Measurements from ENCODE around the gene PRG2. TPM values are rescaled to one million over a fixed set of nuclear protein-coding genes. Genes with fewer than 3 reads are reported as not detected.
"Not testable (repeated sequence)": the region's sequence is repeated elsewhere in the genome, so short reads cannot be mapped to it uniquely, and the experiment has no call there.

The PRG2 gene
- polyA plus RNA-seq, 2 donors: 0.45 to 0.60 TPM

GRCh38 chr11:57343825-57344224 is 46.6 kb downstream of the PRG2 start:
- WGBS, 2 donors: 82 to 90% methylated on average over 7 of the region's 7 CpGs
- Histone ChIP-seq H3K4me1 (ENCODE audit: control insufficient read depth in 2 of 2, insufficient read depth in 2 of 2, low read length in 1 of 2) (no peaks in the 10 kb centered on the region), H3K4me3 (ENCODE audit: low read depth in 1 of 2, low read length in 2 of 2) (no peak overlapping the region), H3K27ac (ENCODE audit: low read depth in 2 of 2, low read length in 1 of 2) (no peak overlapping the region), H3K36me3 (ENCODE audit: control insufficient read depth in 2 of 2, insufficient read depth in 2 of 2, low read length in 1 of 2) (no peaks in the 10 kb centered on the region), H3K9me3 (ENCODE audit: control insufficient read depth in 2 of 2, insufficient read depth in 1 of 2, low read depth in 1 of 2, low read length in 1 of 2) (no peaks in the 10 kb centered on the region), H3K27me3 (ENCODE audit: control insufficient read depth in 1 of 2, insufficient read depth in 2 of 2, low read length in 2 of 2) (no peaks in the 10 kb centered on the region)

DNA sequence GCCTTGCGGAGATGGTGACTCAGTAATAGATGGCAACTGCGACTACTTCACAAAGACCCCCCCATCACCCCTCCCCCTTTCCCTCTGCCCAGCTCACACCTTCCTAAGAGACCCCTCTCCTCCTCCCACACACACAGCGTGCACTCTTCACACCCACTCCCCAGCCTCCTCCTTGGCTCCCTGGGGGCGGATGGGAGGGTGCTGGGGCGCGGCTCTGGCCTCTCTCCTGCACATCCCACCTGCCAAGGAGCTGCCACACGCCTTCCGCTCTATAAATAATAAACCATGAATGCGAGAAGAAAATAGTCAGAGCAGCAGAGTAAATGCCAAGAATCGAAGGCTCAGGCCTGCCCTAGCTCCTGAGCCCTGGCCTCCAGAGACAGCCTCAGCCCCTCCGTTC is 47.7 kb downstream of the PRG2 start:
- H3K27ac ChIP-seq (ENCODE audit: low read depth in 2 of 2, low read length in 1 of 2): no peak overlapping the region
- H3K4me1 ChIP-seq (ENCODE audit: control insufficient read depth in 2 of 2, insufficient read depth in 2 of 2, low read length in 1 of 2): no peaks in the 10 kb centered on the region
- WGBS, 2 donors: 62 to 69% methylated on average over 11 of the region's 11 CpGs
- no peaks in the 10 kb centered on the region for H3K9me3 ChIP-seq (ENCODE audit: control insufficient read depth in 2 of 2, insufficient read depth in 1 of 2, low read depth in 1 of 2, low read length in 1 of 2)
- no peaks in the 10 kb centered on the region for H3K36me3 ChIP-seq (ENCODE audit: control insufficient read depth in 2 of 2, insufficient read depth in 2 of 2, low read length in 1 of 2)
- H3K4me3 ChIP-seq (ENCODE audit: low read depth in 1 of 2, low read length in 2 of 2): no peak overlapping the region
- no peaks in the 10 kb centered on the region for H3K27me3 ChIP-seq (ENCODE audit: control insufficient read depth in 1 of 2, insufficient read depth in 2 of 2, low read length in 2 of 2)

GRCh38 chr11:57341250-57341808 is 49.1 kb downstream of the PRG2 start:
- Histone ChIP-seq H3K36me3 (ENCODE audit: control insufficient read depth in 2 of 2, insufficient read depth in 2 of 2, low read length in 1 of 2) (no peaks in the 10 kb centered on the region), H3K4me3 (ENCODE audit: low read depth in 1 of 2, low read length in 2 of 2) (no peak overlapping the region), H3K9me3 (ENCODE audit: control insufficient read depth in 2 of 2, insufficient read depth in 1 of 2, low read depth in 1 of 2, low read length in 1 of 2) (no peaks in the 10 kb centered on the region), H3K27ac (ENCODE audit: low read depth in 2 of 2, low read length in 1 of 2) (no peak overlapping the region), H3K4me1 (ENCODE audit: control insufficient read depth in 2 of 2, insufficient read depth in 2 of 2, low read length in 1 of 2) (no peaks in the 10 kb centered on the region), H3K27me3 (ENCODE audit: control insufficient read depth in 1 of 2, insufficient read depth in 2 of 2, low read length in 2 of 2) (no peaks in the 10 kb centered on the region)
- WGBS, 2 donors: 75 to 77% methylated on average over 6 of the region's 6 CpGs

DNA sequence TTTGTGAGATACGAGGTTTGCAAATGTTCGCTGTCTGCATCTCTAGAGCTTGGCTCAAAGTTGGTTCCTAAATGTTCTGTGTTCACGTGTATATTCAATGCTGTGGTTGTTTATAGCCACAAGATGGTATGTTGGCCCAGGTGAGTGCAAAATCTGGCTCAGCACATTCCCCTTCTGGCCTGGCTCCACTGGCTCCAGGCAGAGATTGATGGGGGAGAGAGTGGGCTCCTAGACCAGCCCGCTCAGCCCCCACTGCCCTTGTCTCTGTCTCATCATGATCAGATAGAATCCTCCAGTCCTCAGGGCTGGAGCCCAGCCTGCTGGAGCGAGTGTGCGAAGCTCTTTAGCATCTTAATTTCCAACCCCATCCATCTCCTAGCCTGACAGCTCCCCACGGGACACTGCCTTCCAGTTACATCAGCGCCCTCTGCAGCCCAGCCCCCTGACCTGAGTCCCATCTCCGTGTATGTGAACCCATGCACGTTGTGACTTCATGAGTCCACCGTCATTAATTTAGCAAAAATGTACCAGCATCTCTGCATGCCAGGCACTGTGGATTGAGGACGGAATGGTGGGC is 50.3 kb downstream of the PRG2 start:
- no peak overlapping the region for H3K4me3 ChIP-seq (ENCODE audit: low read depth in 1 of 2, low read length in 2 of 2)
- H3K9me3 ChIP-seq (ENCODE audit: control insufficient read depth in 2 of 2, insufficient read depth in 1 of 2, low read depth in 1 of 2, low read length in 1 of 2): no peaks in the 10 kb centered on the region
- no peaks in the 10 kb centered on the region for H3K27me3 ChIP-seq (ENCODE audit: control insufficient read depth in 1 of 2, insufficient read depth in 2 of 2, low read length in 2 of 2)
- no peaks in the 10 kb centered on the region for H3K36me3 ChIP-seq (ENCODE audit: control insufficient read depth in 2 of 2, insufficient read depth in 2 of 2, low read length in 1 of 2)
- WGBS, 2 donors: 27 to 31% methylated on average over 12 of the region's 12 CpGs
- no peaks in the 10 kb centered on the region for H3K4me1 ChIP-seq (ENCODE audit: control insufficient read depth in 2 of 2, insufficient read depth in 2 of 2, low read length in 1 of 2)
- H3K27ac ChIP-seq (ENCODE audit: low read depth in 2 of 2, low read length in 1 of 2): no peak overlapping the region

DNA sequence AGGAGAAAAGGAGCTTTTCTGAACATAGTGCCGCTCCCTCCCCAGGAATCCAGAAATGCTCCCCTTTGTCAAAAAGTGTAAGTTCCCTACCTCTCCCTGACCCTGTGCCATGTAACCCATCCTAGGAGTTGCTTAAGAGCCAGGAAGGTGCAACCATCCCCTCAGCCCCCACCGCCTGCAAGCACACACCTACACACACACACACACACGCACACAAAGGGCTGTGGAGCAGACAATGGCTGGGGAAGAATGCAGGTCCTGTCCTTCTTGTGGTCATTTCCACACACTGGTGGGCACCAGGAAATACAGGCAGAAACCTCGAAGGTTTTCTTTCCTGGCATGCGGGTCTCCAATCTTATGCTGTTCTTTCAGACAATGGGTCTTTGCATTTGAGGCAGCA is 51.1 kb downstream of the PRG2 start:
- 85 to 86% methylated on average over 5 of the region's 5 CpGs for WGBS, 2 donors
- Histone ChIP-seq H3K4me3 (ENCODE audit: low read depth in 1 of 2, low read length in 2 of 2) (no peak overlapping the region), H3K27ac (ENCODE audit: low read depth in 2 of 2, low read length in 1 of 2) (no peak overlapping the region), H3K9me3 (ENCODE audit: control insufficient read depth in 2 of 2, insufficient read depth in 1 of 2, low read depth in 1 of 2, low read length in 1 of 2) (no peaks in the 10 kb centered on the region), H3K36me3 (ENCODE audit: control insufficient read depth in 2 of 2, insufficient read depth in 2 of 2, low read length in 1 of 2) (no peaks in the 10 kb centered on the region), H3K27me3 (ENCODE audit: control insufficient read depth in 1 of 2, insufficient read depth in 2 of 2, low read length in 2 of 2) (no peaks in the 10 kb centered on the region), H3K4me1 (ENCODE audit: control insufficient read depth in 2 of 2, insufficient read depth in 2 of 2, low read length in 1 of 2) (no peaks in the 10 kb centered on the region)

- no peak within 1 kb of the TSS for H3K4me3 ChIP-seq (ENCODE audit: low read depth in 1 of 2, low read length in 2 of 2)
- H3K27me3 ChIP-seq (ENCODE audit: control insufficient read depth in 1 of 2, insufficient read depth in 2 of 2, low read length in 2 of 2): no peaks in the 10 kb centered on the region
- no peaks in the 10 kb centered on the region for H3K4me1 ChIP-seq (ENCODE audit: control insufficient read depth in 2 of 2, insufficient read depth in 2 of 2, low read length in 1 of 2)
- peaks cover 0 to 4% of the 10 kb centered on the region in 2 donors for H3K36me3 ChIP-seq (ENCODE audit: control insufficient read depth in 2 of 2, insufficient read depth in 2 of 2, low read length in 1 of 2)
- WGBS, 2 donors: 51 to 63% methylated on average over 4 of the region's 4 CpGs
- no peaks in the 10 kb centered on the region for H3K9me3 ChIP-seq (ENCODE audit: control insufficient read depth in 2 of 2, insufficient read depth in 1 of 2, low read depth in 1 of 2, low read length in 1 of 2)
- no peak within 1 kb of the TSS for H3K27ac ChIP-seq (ENCODE audit: low read depth in 2 of 2, low read length in 1 of 2)
Measured at GRCh38 chr11:57338142-57338541, 52.3 kb downstream of the PRG2 start, which contains the start of gene P2RX3. Gene P2RX3, plus strand, starts transcription at chr11:57338352. Its CDS starts 199 bp downstream, at chr11:57338551.

DNA sequence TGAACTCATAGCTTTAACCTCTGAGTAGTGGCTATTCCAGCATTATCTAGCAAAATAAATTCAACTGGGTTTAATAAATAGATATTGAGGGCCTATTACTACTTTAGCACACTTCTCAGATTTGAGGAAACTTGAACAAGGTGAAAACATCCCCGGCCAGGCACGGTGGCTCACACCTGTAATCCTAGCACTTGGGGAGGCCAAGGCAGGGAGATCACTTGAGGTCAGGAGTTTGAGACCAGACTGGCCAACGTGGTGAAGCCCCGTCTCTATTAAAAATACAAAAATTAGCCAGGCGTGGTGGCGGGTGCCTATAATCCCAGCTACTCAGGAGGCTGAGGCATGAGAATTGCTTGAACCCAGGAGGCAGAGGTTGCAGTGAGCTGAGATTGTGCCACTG is 53.6 kb downstream of the PRG2 start:
- 93 to 95% methylated on average over 6 of the region's 6 CpGs for WGBS, 2 donors
- peaks cover 9 to 15% of the 10 kb centered on the region in 2 donors for H3K36me3 ChIP-seq (ENCODE audit: control insufficient read depth in 2 of 2, insufficient read depth in 2 of 2, low read length in 1 of 2)
- not testable (repeated sequence) for H3K9me3 ChIP-seq (ENCODE audit: control insufficient read depth in 2 of 2, insufficient read depth in 1 of 2, low read depth in 1 of 2, low read length in 1 of 2); H3K27ac ChIP-seq (ENCODE audit: low read depth in 2 of 2, low read length in 1 of 2); H3K27me3 ChIP-seq (ENCODE audit: control insufficient read depth in 1 of 2, insufficient read depth in 2 of 2, low read length in 2 of 2); H3K4me1 ChIP-seq (ENCODE audit: control insufficient read depth in 2 of 2, insufficient read depth in 2 of 2, low read length in 1 of 2); H3K4me3 ChIP-seq (ENCODE audit: low read depth in 1 of 2, low read length in 2 of 2)

Other genes with a start within 250 kb of the PRG2 start
- under 1 TPM; 0.02 to 0.04 TPM for gene LRRC55, start 208.7 kb downstream of the PRG2 start, polyA plus RNA-seq
- gene APLNR, start 153.4 kb downstream of the PRG2 start, polyA plus RNA-seq: under 1 TPM; 0.14 to 0.54 TPM
- gene TNKS1BP1, start 65.7 kb downstream of the PRG2 start, polyA plus RNA-seq: 100 to 1,000 TPM; 114 to 249 TPM
- gene SSRP1, start 54.8 kb downstream of the PRG2 start, polyA plus RNA-seq: 10 to 100 TPM; 18.8 to 67.4 TPM
- gene P2RX3, start 52.3 kb downstream of the PRG2 start, polyA plus RNA-seq: not detected
- not detected for gene PRG3, start 9.5 kb downstream of the PRG2 start, polyA plus RNA-seq
- 10 to 100 TPM; 24.0 to 28.9 TPM for gene SLC43A3, start 36.5 kb upstream of the PRG2 start, polyA plus RNA-seq
- gene RTN4RL2, start 69.9 kb upstream of the PRG2 start, polyA plus RNA-seq: under 1 TPM; 0.20 to 0.49 TPM
- gene SLC43A1, start 125.1 kb upstream of the PRG2 start, polyA plus RNA-seq: 1 to 10 TPM; 2.5 to 3.7 TPM
- 10 to 100 TPM; 38.8 to 61.6 TPM for gene TIMM10, start 140.1 kb upstream of the PRG2 start, polyA plus RNA-seq
- gene SMTNL1, start 146.9 kb upstream of the PRG2 start, polyA plus RNA-seq: not detected
- 10 to 100 TPM; 10.3 to 28.1 TPM for gene UBE2L6, start 177.0 kb upstream of the PRG2 start, polyA plus RNA-seq
- 10 to 100 TPM; 36.5 to 99.3 TPM for gene SERPING1, start 207.0 kb upstream of the PRG2 start, polyA plus RNA-seq